Fibroblast of the aortic adventitia (primary cell): Measurements from ENCODE around the gene PALLD. TPM values are rescaled to one million over a fixed set of nuclear protein-coding genes. Genes with fewer than 3 reads are reported as not detected.

ENCODE experiments used
- DNase-seq: peaks from one replicate; pipeline ENCODE4 v3.0.0-alpha.2; 2010; ENCODE audit warnings: low read depth
- H3K4me3 ChIP-seq: 2 replicates; pipeline ENCODE4 v1.5.1; 2011; ENCODE audit warnings: low read depth, mild to moderate bottlenecking, control low read depth, low read length, moderate library complexity
- CTCF ChIP-seq: IDR thresholded peaks from 2 replicates; pipeline ENCODE4 v1.5.1; 2011; ENCODE audit warnings: mild to moderate bottlenecking, low read length, control low read depth, inconsistent platforms; ENCODE audit not compliant: insufficient read depth
- total RNA-seq: library from RNA; depleted of rRNA; stranded (reverse); fragments of >200 nt; gene quantifications from 2 replicates; pipeline ENCODE4 v1.2.3, GENCODE V29; 2012; ENCODE audit warnings: low replicate concordance

The PALLD gene
- total RNA-seq, 1 donor: 52.1 TPM

GRCh38 chr4:168715896-168716295, 219.0 kb downstream of the PALLD start:
- no peak overlapping the region for H3K4me3 ChIP-seq
- no peak for DNase-seq
- no peak for TF ChIP-seq CTCF

- no peak for TF ChIP-seq CTCF
- H3K4me3 ChIP-seq: no peak overlapping the region
- no peak for DNase-seq
Measured at GRCh38 chr4:168716406-168717129, 219.7 kb downstream of the PALLD start.

GRCh38 chr4:168717847-168718246, 221.0 kb downstream of the PALLD start:
- DNase-seq: peak; percentile 58
- TF ChIP-seq CTCF: no peak
- no peak overlapping the region for H3K4me3 ChIP-seq

- no peak overlapping the region for H3K4me3 ChIP-seq
- no peak for TF ChIP-seq CTCF
Measured at GRCh38 chr4:168719725-168720124, 222.9 kb downstream of the PALLD start.

GRCh38 chr4:168720396-168720900, 223.6 kb downstream of the PALLD start:
- H3K4me3 ChIP-seq: no peak overlapping the region
- TF ChIP-seq CTCF: no peak
- DNase-seq: no peak

More at GRCh38 chr4:168719725-168720124, 222.9 kb downstream of the PALLD start:
- no peak for DNase-seq

- H3K4me3 ChIP-seq: no peak overlapping the region
- no peak for DNase-seq
- no peak for TF ChIP-seq CTCF
Measured at GRCh38 chr4:168722391-168722790, 225.5 kb downstream of the PALLD start.
